Measurements from ENCODE around the gene FRAT1. TPM values are rescaled to one million over a fixed set of nuclear protein-coding genes. Genes with fewer than 3 reads are reported as not detected.

FRAT1 gene
- total and polyA plus RNA-seq, 2 of the 13 experiments (the other 11 are each of a cell fraction or from before 2014, with no cell fraction given), result 1.7 to 2.3 TPM

DNA sequence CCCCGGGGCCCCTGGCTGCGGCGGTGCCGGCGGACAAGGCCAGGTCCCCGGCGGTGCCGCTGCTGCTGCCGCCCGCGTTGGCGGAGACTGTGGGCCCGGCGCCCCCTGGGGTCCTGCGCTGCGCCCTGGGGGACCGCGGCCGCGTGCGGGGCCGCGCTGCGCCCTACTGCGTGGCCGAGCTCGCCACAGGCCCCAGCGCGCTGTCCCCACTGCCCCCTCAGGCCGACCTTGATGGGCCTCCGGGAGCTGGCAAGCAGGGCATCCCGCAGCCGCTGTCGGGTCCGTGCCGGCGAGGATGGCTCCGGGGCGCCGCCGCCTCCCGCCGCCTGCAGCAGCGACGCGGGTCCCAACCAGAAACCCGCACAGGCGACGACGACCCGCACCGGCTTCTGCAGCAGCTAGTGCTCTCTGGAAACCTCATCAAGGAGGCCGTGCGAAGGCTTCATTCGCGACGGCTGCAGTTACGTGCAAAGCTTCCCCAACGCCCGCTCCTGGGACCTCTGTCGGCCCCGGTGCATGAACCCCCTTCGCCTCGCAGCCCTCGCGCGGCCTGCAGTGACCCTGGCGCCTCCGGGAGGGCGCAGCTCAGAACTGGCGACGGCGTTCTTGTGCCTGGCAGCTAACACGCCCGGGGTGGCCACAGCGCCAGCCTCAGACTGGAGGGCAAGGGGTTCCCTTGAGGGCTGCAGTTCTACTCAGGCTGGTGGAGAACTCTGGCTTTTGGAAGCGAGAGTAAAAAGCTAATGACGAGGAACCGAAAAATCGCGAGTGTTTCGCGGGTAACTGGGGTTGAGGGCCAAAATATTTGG, 804 bp downstream of the FRAT1 start (continued):
- 0 out of 2 replicates have a peak, but pooled peaks have one; percentile 15 for TF ChIP-seq ZNF142 (CRISPR knock-in tag; IDR thresholded peaks at IDR 0.05)
- no peak for TF ChIP-seq KMT2B (CRISPR knock-in tag; IDR thresholded peaks at IDR 0.05)
- TF ChIP-seq SAP130 (CRISPR knock-in tag; IDR thresholded peaks at IDR 0.05; ENCODE audit: low read depth), result peak; percentile 73
- TF ChIP-seq NCOR1 (IDR thresholded peaks at IDR 0.05; ENCODE audit: borderline replicate concordance, low read length), result no peak
- TF ChIP-seq, protein P1, sequence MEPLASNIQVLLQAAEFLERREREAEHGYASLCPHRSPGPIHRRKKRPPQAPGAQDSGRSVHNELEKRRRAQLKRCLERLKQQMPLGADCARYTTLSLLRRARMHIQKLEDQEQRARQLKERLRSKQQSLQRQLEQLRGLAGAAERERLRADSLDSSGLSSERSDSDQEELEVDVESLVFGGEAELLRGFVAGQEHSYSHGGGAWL (CRISPR knock-in tag; IDR thresholded peaks at IDR 0.05), result no peak
- TF ChIP-seq ETV5 (CRISPR knock-in tag; IDR thresholded peaks at IDR 0.05; ENCODE audit: borderline replicate concordance), result peak; percentile 58
- TF ChIP-seq ZBTB7B (CRISPR knock-in tag; IDR thresholded peaks at IDR 0.05), result 0 out of 2 replicates have a peak, but pooled peaks have one; percentile 37
- TF ChIP-seq ZNF891 (CRISPR knock-in tag; IDR thresholded peaks at IDR 0.05), result peak; percentile 76; the same call in 1 of the 2 replicates
- 0 out of 2 replicates have a peak, but pooled peaks have one; percentile 27 for TF ChIP-seq PITX1 (CRISPR knock-in tag; IDR thresholded peaks at IDR 0.05)
- TF ChIP-seq HDAC1 (CRISPR knock-in tag; IDR thresholded peaks at IDR 0.05), result peak; percentile 74
- TF ChIP-seq, protein P2, sequence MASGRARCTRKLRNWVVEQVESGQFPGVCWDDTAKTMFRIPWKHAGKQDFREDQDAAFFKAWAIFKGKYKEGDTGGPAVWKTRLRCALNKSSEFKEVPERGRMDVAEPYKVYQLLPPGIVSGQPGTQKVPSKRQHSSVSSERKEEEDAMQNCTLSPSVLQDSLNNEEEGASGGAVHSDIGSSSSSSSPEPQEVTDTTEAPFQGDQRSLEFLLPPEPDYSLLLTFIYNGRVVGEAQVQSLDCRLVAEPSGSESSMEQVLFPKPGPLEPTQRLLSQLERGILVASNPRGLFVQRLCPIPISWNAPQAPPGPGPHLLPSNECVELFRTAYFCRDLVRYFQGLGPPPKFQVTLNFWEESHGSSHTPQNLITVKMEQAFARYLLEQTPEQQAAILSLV (CRISPR knock-in tag; IDR thresholded peaks at IDR 0.05; ENCODE audit: borderline replicate concordance), result 0 out of 2 replicates have a peak, but pooled peaks have one; percentile 46
- 0 out of 2 replicates have a peak, but pooled peaks have one; percentile 48 for TF ChIP-seq ZNF614 (CRISPR knock-in tag; IDR thresholded peaks at IDR 0.05; ENCODE audit: borderline replicate concordance)
- peak; percentile 67 for TF ChIP-seq ZFP91 (CRISPR knock-in tag; IDR thresholded peaks at IDR 0.05; ENCODE audit: borderline replicate concordance)
- TF ChIP-seq CSRNP1 (CRISPR knock-in tag; IDR thresholded peaks at IDR 0.05), result 0 out of 2 replicates have a peak, but pooled peaks have one; percentile 52
- TF ChIP-seq, protein P3, sequence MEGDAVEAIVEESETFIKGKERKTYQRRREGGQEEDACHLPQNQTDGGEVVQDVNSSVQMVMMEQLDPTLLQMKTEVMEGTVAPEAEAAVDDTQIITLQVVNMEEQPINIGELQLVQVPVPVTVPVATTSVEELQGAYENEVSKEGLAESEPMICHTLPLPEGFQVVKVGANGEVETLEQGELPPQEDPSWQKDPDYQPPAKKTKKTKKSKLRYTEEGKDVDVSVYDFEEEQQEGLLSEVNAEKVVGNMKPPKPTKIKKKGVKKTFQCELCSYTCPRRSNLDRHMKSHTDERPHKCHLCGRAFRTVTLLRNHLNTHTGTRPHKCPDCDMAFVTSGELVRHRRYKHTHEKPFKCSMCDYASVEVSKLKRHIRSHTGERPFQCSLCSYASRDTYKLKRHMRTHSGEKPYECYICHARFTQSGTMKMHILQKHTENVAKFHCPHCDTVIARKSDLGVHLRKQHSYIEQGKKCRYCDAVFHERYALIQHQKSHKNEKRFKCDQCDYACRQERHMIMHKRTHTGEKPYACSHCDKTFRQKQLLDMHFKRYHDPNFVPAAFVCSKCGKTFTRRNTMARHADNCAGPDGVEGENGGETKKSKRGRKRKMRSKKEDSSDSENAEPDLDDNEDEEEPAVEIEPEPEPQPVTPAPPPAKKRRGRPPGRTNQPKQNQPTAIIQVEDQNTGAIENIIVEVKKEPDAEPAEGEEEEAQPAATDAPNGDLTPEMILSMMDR (CRISPR knock-in tag; IDR thresholded peaks at IDR 0.05), result peak; percentile 56

Data from HepG2 (cell line).